GM18867 (cell line): ENCODE data around the gene NSMF.

ENCODE experiments used
- ATAC-seq: cut with Tn5 transposase; IDR thresholded peaks from one replicate; pipeline ENCODE4 v1.9.1; 2021; ENCODE audit warnings: mild to moderate bottlenecking, moderate library complexity; ENCODE audit not compliant: unreplicated experiment

Gene NSMF

GRCh38 chr9:137433349-137433915 lies 25.7 kb downstream of the NSMF start:
- ATAC-seq, result no peak

DNA sequence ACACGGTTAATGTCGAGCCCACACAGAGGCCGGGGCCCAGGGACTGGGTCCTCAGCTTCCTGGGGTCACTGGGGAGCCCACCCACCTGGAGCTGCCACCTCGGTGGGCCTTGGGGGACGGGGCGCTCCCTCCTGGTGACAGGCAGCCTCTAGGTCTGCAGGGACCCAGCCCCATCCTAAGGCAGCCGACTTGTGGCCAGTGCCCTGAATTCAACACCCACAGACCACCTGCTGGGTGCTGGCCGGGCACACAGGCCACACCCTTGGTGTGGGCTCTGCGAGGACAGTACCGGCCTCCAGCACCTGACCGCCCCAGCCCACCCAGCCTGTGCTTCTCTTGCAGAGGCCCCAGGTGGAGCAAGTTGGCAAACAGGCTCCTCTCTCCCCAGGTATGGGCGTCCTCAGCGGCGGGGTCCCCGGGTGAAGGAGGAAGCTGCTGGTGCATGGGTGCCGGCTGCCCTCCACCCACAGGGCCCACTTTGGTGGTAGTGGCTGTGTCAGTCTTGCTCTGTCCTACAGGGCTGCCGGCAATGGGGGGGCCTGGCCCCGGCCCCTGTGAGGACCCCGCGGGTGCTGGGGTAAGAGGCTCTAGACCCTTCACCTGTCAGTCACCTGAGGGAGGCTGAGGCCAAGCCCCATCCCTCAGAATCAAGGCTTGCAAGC lies 26.3 kb downstream of the NSMF start:
- ATAC-seq, result no peak

GRCh38 chr9:137431416-137431931 lies 27.7 kb downstream of the NSMF start:
- no peak for ATAC-seq

DNA sequence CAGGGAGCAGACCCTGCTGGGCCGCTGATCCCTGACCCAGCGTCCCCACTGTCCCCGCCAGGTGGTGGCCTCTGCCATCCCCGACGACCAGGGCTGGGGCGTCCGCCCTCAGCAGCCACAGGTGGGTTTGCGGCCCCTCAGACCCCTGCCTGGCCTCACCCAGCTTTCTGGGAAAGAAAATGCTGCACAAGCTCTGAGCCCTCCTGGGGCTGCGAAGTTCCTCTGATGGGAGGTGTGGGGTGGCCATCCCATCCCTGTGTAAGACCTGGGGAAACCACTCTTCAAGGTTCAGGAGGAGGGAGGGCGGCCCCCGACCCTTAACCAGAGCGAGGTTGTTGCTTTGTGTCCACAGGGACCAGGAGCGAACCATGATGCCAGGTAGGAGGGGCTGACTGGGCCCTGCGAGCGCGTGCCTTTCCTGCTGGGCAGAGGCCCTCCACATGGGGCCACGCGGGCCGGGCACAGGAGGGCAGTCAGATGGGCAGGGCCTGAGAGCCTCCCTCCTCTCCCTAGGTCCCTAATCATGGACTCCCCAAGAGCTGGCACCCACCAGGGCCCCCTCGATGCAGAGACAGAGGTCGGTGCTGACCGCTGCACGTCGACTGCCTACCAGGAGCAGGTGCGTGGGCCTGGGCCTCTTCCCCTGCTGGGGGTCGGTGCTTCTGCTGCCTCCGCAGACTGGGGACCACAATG lies 28.3 kb downstream of the NSMF start:
- no peak for ATAC-seq

- peak; percentile 63 for ATAC-seq
These were observed 29.0 kb downstream of the NSMF start for GRCh38 chr9:137429974-137430722.

GRCh38 chr9:137429546-137429890 lies 29.6 kb downstream of the NSMF start:
- ATAC-seq, result no peak

- no peak for ATAC-seq
These were observed 30.1 kb downstream of the NSMF start for GRCh38 chr9:137428841-137429545.

- ATAC-seq, result no peak
These were observed 30.9 kb downstream of the NSMF start for GRCh38 chr9:137428311-137428630.

DNA sequence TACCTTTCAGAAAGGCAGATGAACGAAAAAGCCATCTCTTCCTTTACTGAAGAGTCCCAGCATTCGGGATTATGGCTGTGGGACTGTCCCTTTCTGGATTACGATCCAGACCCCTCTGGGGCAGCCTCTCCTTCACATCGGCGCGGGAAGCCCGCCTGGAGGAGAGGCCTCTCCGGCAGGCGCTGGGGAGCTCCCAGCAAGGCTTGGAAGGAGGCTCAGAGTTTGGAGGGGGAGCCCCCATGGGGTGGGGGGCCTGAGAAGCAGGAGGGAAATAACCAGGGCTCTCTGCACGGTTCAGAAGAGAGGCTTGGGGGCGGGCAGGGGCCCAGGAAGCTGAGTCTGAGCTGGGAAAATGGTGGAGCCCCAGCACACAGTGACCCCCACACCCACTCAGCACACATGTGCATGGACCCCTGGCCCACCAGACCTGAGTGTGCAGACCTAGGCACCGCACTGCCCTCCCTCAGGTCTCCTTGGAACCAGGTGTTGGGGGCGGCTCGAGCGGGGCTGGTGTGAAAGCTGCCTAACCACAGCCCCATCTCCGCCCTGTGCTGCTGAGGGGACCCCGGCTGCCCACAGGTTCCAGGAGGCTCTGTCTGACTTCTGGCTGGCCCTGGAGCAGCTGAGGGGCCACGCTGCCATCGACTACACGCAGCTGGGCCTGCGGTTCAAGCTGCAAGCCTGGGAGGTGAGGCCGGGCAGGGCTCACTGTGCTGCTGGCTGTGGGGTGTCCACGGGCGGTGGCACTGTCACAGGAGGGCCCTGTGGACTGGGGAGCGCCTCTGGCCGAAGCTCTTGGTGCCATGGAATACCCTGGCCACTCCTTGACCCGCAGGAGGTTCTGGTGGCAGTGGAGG lies 31.5 kb downstream of the NSMF start:
- ATAC-seq, result no peak

DNA sequence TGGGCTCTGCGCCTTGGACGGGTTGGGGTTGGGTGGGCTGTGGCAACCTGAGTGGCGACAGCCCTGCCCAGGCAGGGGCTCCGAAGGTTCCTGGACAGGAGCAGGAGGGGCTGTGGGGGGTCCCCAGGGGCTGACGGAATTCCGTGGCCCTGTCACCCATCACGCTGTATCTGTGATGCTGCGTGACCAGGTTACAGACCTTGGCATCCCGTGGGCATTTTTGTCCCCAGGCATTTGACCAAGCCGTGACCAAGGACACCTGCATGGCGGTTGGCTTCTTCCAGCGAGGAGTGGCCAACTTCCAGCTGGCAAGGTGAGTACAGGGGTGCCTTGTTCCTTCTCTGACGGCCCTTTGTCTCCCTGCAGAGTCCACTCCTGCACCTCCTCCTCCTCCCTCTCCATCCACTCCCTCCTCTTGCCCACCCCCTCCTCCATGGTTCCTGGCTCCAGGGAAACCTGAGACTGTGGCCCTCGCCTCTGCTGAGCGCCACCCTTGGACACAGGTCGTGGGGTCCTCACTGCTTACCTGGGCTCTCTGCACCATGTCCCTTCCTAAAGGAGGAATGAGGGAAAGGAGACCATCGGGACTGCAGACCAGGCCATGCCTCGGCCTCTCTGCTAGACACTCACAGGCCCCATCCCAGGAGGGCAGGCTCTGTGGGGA lies 33.0 kb downstream of the NSMF start:
- no peak for ATAC-seq

GRCh38 chr9:137423514-137424291 lies 35.4 kb downstream of the NSMF start:
- peak; percentile 3 for ATAC-seq

DNA sequence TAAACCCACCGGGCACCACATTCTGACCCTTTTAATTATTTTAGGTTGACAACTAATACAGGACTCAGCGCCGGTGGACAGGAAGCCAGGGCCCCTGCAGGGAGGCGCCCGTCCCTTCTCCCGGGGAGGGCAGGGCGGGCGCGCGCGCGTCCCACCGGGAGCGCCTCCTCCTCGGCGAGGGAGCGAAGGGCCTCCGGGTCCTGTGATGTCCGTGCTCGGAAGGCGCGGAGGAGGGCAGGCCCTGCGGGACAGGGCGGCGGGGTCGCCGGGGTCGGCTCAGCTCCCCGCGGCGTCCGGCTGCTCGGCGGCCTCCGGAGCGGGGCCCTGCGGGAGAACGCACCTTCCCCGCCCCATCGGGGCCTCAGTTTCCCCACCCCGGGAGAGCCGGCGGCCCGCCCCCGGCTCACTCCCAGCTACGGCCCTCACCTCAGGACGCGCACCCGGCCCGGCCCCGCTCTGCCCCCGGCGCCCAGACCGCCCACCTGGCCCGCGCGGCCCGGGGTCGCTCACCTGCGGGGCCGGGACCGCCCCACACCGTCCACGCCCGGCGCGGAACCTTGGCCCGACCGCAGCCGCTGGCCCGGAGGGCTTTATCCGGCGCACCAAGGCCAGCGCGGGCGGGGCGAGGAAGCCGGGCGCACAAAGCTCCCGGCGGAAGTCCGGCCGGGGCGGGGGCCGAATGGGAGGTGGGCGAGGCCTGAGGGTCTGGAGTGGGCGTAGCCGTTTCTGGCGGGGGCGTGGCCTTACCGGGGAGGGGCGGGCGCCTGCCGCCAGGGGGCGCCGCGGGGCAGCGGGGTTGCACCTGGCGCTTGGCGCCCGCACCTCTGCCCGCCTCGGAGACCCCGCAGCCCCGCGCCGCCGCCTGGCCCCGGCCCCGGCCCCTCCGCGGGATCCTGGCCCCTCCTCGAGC lies 36.3 kb downstream of the NSMF start, which contains the start of the genes EXD3 and NOXA1:
EXD3 (minus strand) TSS at position 559 of the 910 bp plus-strand sequence. CDS start 27,805 bp downstream, outside the sequence.
NOXA1 (plus strand) TSS at position 790 of the 910 bp plus-strand sequence. CDS start 137 bp downstream, outside the sequence.
- ATAC-seq, result peak; percentile 80

DNA sequence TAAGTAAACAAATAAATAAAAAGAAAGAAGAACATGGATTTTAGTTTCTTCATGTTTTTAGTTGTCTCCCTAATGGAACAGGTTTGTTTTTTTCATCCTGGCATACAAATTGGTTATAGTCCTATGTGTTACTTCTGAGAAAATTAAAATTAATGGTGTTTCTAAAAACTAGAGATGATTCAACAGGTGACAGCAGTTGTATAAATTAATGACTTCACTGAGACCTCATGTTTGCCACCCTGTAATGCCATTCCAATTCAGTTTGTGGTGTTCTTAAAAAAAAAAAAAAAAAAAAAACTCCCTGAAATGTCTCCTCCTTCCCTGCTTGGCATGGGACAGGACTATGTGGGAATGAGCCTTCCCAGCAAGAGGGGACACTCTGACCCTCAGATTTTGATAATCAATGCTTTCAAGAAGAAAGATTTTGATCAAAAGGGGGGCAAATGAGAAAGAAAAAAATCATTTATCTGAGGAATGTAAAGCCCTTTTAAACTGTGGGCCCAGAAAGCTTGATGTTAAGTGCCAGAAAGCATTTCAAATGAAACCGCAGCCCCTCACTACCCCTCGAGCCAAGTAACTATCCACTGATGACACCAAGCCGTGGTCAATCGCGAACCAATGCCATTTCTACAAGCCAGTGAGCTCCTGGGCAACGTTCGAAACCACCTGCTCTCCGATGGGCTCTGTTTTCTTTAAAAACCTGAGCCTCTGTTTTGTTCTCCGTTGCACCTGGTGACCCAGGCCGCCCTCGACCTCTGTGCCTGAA lies 37.1 kb downstream of the NSMF start:
- no peak for ATAC-seq

DNA sequence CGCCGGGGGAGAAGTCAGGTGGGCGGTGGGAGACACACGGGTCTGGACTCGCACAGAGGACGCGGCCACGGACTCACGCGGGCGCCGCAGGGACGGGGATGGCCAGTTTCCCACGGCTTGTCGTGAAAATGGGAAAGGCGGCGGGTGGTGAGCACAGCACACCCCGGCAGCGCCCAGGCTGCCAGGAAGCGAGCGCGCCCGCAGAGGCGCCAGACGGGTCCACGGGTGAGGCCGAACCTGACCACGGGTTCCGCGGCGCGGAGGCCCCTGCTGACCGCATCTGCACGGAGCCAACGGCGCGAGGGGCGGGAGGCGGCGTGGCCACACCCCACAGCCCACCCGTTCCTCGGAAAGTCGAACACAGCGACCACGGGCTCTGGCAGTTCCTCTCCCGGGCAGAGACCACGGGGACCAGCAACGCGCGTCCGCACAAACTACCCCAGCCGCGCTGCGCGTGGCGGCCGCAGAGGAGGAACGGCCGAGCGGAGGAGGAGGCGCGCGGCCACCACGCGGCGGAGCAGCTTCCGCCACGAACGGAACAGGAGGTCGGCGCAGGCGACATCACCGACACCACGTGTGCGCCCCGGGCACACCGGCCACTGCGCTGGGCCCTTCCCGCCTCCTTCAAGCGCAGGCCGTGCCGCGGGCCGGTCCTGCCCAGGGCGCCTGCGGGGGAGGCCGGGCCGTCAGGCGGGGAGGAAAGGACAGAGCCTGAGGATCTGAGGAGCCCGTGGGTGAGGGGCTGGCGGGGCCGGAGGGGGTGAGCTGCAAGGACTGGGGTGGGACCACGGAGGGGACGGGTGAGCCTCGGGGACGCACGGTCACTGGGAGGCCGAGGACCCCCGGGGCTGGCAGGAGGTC lies 41.7 kb downstream of the NSMF start:
- ATAC-seq, result no peak

- ATAC-seq, result no peak
These were observed 42.5 kb downstream of the NSMF start for GRCh38 chr9:137416563-137417151.
